H7 (cell line): Measurements from ENCODE around the gene POLR2L. TPM values are rescaled to one million over a fixed set of nuclear protein-coding genes. Genes with fewer than 3 reads are reported as not detected.

Source experiments
- DNase-seq: peaks from one replicate; pipeline ENCODE4 v3.0.0; 2012
- H3K27me3 ChIP-seq: 2 replicates; pipeline ENCODE4 v1.6.0; 2011; ENCODE audit warnings: mild to moderate bottlenecking, low read length; ENCODE audit not compliant: control insufficient read depth, insufficient read depth
- H3K36me3 ChIP-seq: replicated peaks from 2 replicates; pipeline ENCODE4 v1.5.1; 2011; ENCODE audit warnings: low read length; ENCODE audit not compliant: control insufficient read depth, insufficient read depth
- H3K4me3 ChIP-seq: 2 replicates; pipeline ENCODE4 v1.5.1; 2011; ENCODE audit warnings: low read depth, mild to moderate bottlenecking, control low read depth, low read length, moderate library complexity; ENCODE audit not compliant: insufficient read depth
- total RNA-seq: library from RNA; depleted of rRNA; stranded (reverse); fragments of >200 nt; shearing (Covaris generic); gene quantifications from 2 replicates; pipeline ENCODE4 v1.2.3, GENCODE V29; 2014

The POLR2L gene
- total RNA-seq, 1 experiment from 2014 or later = 135 TPM

GRCh38 chr11:825366-826226 is 16.7 kb downstream of the POLR2L start:
- Histone ChIP-seq H3K27me3 (peaks cover 34% of the 10 kb centered on the region), H3K36me3 (no peaks in the 10 kb centered on the region), H3K4me3 (no peak overlapping the region)
- no peak for DNase-seq

- Histone ChIP-seq H3K4me3 (no peak overlapping the region), H3K36me3 (no peaks in the 10 kb centered on the region), H3K27me3 (peaks cover 31% of the 10 kb centered on the region)
- DNase-seq = no peak
Measured at GRCh38 chr11:824942-825341, 17.4 kb downstream of the POLR2L start.

DNA sequence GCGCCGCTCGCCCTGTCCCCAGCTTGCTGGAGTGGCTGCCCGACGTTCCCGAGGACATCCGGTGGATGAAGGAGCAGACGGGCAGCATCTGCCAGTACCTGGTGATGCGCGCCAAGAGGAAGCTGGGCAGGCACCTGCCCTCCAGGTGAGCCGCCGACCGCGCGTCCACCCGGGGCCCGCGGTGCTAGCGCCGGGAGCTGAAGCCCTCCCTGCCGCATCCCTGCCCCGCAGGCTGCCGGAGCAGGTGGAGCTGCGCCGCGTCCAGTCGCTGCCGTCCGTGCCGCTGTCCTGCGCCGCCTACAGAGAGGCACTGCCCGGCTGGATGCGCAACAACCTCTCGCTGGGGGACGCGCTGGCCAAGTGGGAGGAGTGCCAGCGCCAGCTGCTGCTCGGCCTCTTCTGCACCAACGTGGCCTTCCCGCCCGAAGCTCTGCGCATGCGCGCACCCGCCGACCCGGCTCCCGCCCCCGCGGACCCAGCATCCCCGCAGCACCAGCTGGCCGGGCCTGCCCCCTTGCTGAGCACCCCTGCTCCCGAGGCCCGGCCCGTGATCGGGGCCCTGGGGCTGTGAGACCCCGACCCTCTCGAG is 17.9 kb downstream of the POLR2L start:
- DNase-seq = no peak
- Histone ChIP-seq H3K4me3 (no peak overlapping the region), H3K27me3 (peaks cover 26% of the 10 kb centered on the region), H3K36me3 (no peaks in the 10 kb centered on the region)

GRCh38 chr11:823441-824291 is 18.7 kb downstream of the POLR2L start:
- no peak for DNase-seq
- no peak overlapping the region for H3K4me3 ChIP-seq
- H3K36me3 ChIP-seq = no peaks in the 10 kb centered on the region
- H3K27me3 ChIP-seq = peaks cover 19% of the 10 kb centered on the region

DNA sequence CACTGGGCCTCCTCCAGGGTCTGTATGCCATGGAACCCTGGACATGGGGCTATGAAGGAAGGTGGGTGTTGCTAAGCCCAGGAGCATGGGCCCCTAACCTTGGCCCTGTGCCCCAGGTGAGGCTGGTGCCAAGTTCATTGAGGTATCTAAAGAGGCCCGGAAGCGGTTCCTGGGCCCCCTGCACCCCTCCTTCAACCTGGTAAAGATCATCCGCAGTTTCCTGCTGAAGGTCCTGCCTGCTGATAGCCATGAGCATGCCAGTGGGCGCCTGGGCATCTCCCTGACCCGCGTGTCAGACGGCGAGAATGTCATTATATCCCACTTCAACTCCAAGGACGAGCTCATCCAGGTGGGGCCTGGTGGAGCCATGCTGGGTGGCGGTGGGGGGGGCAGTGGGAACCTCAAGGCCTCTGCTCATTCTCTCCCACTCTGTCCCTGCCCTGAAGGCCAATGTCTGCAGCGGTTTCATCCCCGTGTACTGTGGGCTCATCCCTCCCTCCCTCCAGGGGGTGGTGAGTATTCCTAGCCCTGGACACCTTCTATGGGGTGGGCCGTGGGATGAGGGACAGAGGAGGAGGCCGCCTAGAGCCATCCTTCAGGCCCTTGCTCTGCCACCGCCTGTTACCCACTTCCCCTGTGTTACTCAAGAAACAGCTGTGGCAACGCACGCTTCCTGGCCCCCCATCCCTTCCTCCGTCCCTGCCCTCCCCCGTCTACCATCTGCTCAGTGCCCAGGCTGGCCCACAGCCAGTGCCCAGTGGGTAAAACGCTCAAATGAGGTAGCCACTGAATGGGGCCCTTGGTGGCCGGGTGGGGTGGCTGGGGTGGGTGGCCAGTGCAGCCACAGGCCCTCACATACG is 20.6 kb downstream of the POLR2L start:
- DNase-seq = no peak
- H3K36me3 ChIP-seq = no peaks in the 10 kb centered on the region
- peaks cover 6% of the 10 kb centered on the region; the same call in 1 of the 2 replicates for H3K27me3 ChIP-seq
- H3K4me3 ChIP-seq = no peak overlapping the region

GRCh38 chr11:820655-821511 is 21.4 kb downstream of the POLR2L start:
- no peaks in the 10 kb centered on the region; the same call in 1 of the 2 replicates for H3K27me3 ChIP-seq
- DNase-seq = no peak
- no peaks in the 10 kb centered on the region for H3K36me3 ChIP-seq
- H3K4me3 ChIP-seq = peak overlapping the region; percentile 90

- peak; percentile 94 for DNase-seq
- Histone ChIP-seq H3K27me3 (no peaks in the 10 kb centered on the region), H3K36me3 (no peaks in the 10 kb centered on the region), H3K4me3 (peak overlapping the region; percentile 90)
Measured at GRCh38 chr11:819943-820649, 22.2 kb downstream of the POLR2L start.

DNA sequence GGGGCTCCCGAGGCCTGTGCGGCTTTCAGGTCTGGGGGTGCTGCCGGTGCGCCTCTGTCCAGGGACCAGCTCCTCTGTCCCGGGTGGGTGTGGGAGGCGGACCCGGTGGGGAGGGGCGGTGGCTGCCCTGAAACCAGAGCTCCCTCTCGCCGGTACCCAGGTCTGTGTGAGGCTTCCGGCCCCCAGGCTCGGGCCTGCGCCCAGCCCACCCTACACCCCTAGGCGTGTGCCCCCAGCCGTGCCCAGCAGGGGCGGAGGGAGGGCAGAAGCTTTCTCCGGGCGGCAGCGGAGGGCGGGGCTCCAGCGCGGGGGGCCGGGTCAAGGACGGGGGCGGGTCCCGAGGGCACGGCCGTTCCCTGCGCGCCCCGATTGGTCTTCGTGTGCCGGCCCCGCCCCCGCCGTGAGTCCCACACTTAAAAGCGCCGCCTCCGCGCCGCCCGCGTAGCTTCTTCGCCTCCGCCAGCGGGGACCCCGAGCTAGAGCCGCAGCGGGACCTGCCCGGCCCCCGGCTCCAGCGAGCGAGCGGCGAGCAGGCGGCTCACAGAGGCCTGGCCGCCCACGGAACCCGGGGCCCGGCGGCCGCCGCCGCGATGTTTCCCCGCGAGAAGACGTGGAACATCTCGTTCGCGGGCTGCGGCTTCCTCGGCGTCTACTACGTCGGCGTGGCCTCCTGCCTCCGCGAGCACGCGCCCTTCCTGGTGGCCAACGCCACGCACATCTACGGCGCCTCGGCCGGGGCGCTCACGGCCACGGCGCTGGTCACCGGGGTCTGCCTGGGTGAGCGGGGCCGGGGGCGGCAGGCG is 23.0 kb downstream of the POLR2L start:
- H3K27me3 ChIP-seq = no peaks in the 10 kb centered on the region
- peak overlapping the region; percentile 90 for H3K4me3 ChIP-seq
- peak; percentile 99 for DNase-seq
- H3K36me3 ChIP-seq = no peaks in the 10 kb centered on the region

DNA sequence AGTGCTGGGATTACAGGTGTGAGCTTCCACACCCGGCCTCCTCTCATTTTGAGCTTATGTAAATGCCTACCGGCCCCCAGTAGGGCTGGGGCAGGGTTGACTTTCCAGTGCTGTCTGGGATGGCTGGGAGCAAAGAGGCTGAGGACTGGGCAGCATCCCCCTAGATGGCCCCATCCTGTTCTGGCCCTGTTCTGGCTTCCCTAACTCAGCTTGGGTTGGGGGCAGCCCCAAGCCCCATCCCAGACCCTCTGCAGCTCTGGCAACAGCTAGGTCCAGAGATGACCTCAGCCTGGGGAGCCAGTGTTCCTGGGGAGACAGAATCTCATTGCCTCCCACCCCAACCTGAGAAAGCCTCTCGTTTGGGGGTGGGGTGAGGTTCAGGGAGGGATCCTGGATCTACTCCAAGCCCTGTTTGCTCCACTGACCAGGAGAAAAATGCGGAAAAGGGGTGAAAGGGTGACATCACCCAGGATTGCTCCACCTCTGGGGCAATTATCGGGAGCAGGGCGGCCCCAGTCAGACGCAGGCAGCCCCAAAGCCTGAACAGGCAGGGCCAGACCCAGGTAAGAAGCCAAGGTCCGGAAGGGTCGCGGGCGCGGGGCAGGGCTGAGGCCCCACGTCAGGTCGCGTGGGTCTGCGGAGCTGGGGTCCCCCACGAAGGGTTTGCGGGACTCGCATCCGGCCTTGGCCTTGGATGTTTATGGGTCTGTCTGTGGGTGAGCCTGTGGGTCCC is 23.8 kb downstream of the POLR2L start, which contains the start of gene PNPLA2:
PNPLA2 (plus strand) TSS at position 519 of the 733 bp plus-strand sequence. CDS start 805 bp downstream, outside the sequence.
- peaks cover under 1% of the 10 kb centered on the region; the same call in 1 of the 2 replicates for H3K36me3 ChIP-seq
- DNase-seq = no peak
- H3K4me3 ChIP-seq = peak within 1 kb of the TSS; percentile 90
- H3K27me3 ChIP-seq = no peaks in the 10 kb centered on the region

- no peak for DNase-seq
- peaks cover 21% of the 10 kb centered on the region for H3K36me3 ChIP-seq
- H3K27me3 ChIP-seq = no peaks in the 10 kb centered on the region
- no peak overlapping the region for H3K4me3 ChIP-seq
Measured at GRCh38 chr11:816433-816779, 25.9 kb downstream of the POLR2L start.

DNA sequence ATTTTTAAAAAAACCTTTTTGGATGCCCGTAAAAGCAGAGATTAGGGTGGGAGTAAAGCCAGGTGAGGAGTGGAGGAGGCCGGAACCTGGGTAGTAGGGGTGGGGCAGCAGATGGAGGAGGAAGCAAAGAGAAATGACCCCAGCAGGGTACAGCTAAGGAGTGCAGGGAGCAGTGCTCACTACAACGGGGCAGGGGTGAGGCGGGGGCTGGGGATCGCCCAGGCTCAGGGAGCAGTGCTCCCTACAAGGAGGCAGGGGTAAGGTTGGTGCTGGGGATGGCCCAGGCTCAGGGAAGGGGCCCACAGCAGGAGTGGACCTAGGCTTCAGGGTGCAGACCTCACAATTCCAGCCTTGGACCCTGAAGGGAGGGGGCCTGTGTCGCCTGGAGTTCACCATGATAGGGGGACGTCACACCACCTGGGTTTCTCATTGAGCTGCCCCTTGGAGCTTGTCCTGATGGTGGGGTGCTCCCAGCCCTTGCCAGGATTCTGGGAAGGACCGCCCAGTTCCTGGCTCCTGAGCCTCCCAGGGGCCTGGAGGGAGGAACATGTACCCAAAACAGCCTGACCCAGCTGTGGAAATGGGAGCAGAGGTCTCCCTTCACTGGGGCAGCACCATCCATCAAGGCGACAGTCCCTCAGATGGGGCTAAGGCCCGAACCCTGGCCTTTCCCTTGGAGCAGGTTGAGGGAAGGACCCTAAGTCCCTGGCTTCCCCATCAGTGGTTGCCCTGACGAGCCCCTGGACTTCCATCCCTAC is 26.5 kb downstream of the POLR2L start:
- Histone ChIP-seq H3K4me3 (no peak overlapping the region), H3K27me3 (no peaks in the 10 kb centered on the region), H3K36me3 (peaks cover 26% of the 10 kb centered on the region)
- no peak for DNase-seq
